Common myeloid progenitor, CD34-positive (primary cell): Measurements from ENCODE around the gene GOLGA6C.
A peak's percentile ranks its signal among the peaks of the same experiment; 100 is the strongest.
"Not testable (repeated sequence)": the region's sequence is repeated elsewhere in the genome, so short reads cannot be mapped to it uniquely, and the experiment has no call there.

Experiments
- CTCF ChIA-PET: fragments of 350-600 bp; sonication (Branson Sonifier 250); formaldehyde crosslinking; loops from one replicate; lab custom pipeline; 2021; ENCODE audit warnings: antibody characterized with exemption; lab: Charles Lee
- POLR2A ChIA-PET: fragments of 350-600 bp; sonication (Branson Sonifier 250); formaldehyde crosslinking; loops from one replicate; lab custom pipeline; 2021; ENCODE audit warnings: antibody characterized with exemption; lab: Charles Lee
- DNase-seq, 3 donors: peaks; one replicate each; pipeline versions ENCODE4 v3.0.0 to v3.0.0-alpha.2; 2013
- H3K27ac ChIP-seq, 2 experiments: 1 replicate in 1 of 2; 2 replicates in 1 of 2; pipeline ENCODE4 v1.7.0; 2013; ENCODE audit warnings: inconsistent platforms in 2 of 2, low read length in 2 of 2, mild to moderate bottlenecking in 2 of 2, low read depth in 1 of 2, moderate library complexity in 1 of 2; ENCODE audit not compliant: severe bottlenecking in 2 of 2, insufficient read depth in 1 of 2, poor library complexity in 1 of 2
- H3K27me3 ChIP-seq, 5 experiments: replicated peaks in 2 of 5; 1 replicate in 3 of 5; 2 replicates in 2 of 5; pipeline versions ENCODE4 v1.6.1 to v1.7.0; 2013; ENCODE audit warnings: low read length in 4 of 5, mild to moderate bottlenecking in 2 of 5, moderate library complexity in 2 of 5, inconsistent platforms in 1 of 5; ENCODE audit not compliant: insufficient read depth in 5 of 5, control insufficient read depth in 4 of 5
- H3K36me3 ChIP-seq, 4 experiments: 1 replicate in 2 of 4; 2 replicates in 2 of 4; pipeline versions ENCODE4 v1.6.1 to v1.7.0; 2013; ENCODE audit warnings: low read length in 3 of 4, control low read depth in 1 of 4, mild to moderate bottlenecking in 1 of 4; ENCODE audit not compliant: control insufficient read depth in 4 of 4, insufficient read depth in 4 of 4
- H3K4me1 ChIP-seq, 4 experiments: 1 replicate in 3 of 4; 2 replicates in 1 of 4; pipeline versions ENCODE4 v1.6.1 to v1.7.1; 2013; ENCODE audit warnings: low read length in 3 of 4, mild to moderate bottlenecking in 3 of 4, control low read depth in 1 of 4, inconsistent platforms in 1 of 4, moderate library complexity in 1 of 4; ENCODE audit not compliant: control insufficient read depth in 4 of 4, insufficient read depth in 4 of 4; ENCODE audit errors: control extremely low read depth in 1 of 4
- H3K4me3 ChIP-seq, 7 experiments: 1 replicate in 4 of 7; 2 replicates in 3 of 7; pipeline versions ENCODE4 v1.5.1 to v1.7.0; 2013; ENCODE audit warnings: mild to moderate bottlenecking in 7 of 7, low read length in 6 of 7, moderate library complexity in 6 of 7, inconsistent platforms in 2 of 7, low read depth in 2 of 7, control low read depth in 1 of 7; ENCODE audit not compliant: insufficient read depth in 4 of 7, control insufficient read depth in 1 of 7; ENCODE audit errors: extremely low read depth in 1 of 7
- H3K9me3 ChIP-seq, 5 experiments: 1 replicate in 4 of 5; 2 replicates in 1 of 5; pipeline versions ENCODE4 v1.6.1 to v1.7.1; 2013; ENCODE audit warnings: low read length in 4 of 5, mild to moderate bottlenecking in 2 of 5, inconsistent platforms in 1 of 5, low read depth in 1 of 5, moderate library complexity in 1 of 5; ENCODE audit not compliant: control insufficient read depth in 4 of 5, insufficient read depth in 2 of 5; ENCODE audit errors: control extremely low read depth in 1 of 5
- WGBS: methylation state at CpG from one replicate; pipeline ENCODE4 v1.1.5; 2013; ENCODE audit not compliant: insufficient coverage; 5-methylcytosine and 5-hydroxymethylcytosine counted together

The GOLGA6C gene

GRCh38 chr15:75213212-75213767 lies 44.8 kb upstream of the GOLGA6C start:
- no peak overlapping the region for H3K4me3 ChIP-seq
- no peak for DNase-seq
- no peaks in the 10 kb centered on the region for H3K9me3 ChIP-seq
- peak overlapping the region in 1 of 2 experiments; percentile 44 for H3K27ac ChIP-seq
- H3K36me3 ChIP-seq, result peaks cover 18 to 73% (median 57%) of the 10 kb centered on the region in 4 experiments
- POLR2A ChIA-PET, result interaction anchor here (0.6 kb wide), 2 partner anchors 189 to 228 kb away, joined by 3 to 6 read pairs; no protein-coding TSS in a partner anchor
- CTCF ChIA-PET, result interaction anchor here (2.8 to 10.8 kb wide), 2 partner anchors 174 to 184 kb away, joined by 10 to 191 read pairs; no protein-coding TSS in a partner anchor
- H3K27me3 ChIP-seq, result no peaks in the 10 kb centered on the region
- H3K4me1 ChIP-seq, result peaks cover 0 to 55% (median 48%) of the 10 kb centered on the region in 4 experiments
- WGBS, result 89% methylated on average over 5 of the region's 12 CpGs

GRCh38 chr15:75213768-75214221 lies 44.3 kb upstream of the GOLGA6C start:
- H3K4me3 ChIP-seq, result no peak overlapping the region
- 91% methylated on average over 5 of the region's 9 CpGs for WGBS
- H3K27ac ChIP-seq, result peak overlapping the region in 1 of 2 experiments; percentile 44
- CTCF ChIA-PET, result interaction anchor here (2.8 kb wide), 1 partner anchor 171 kb away, joined by 12 read pairs; no protein-coding TSS in a partner anchor
- peaks cover 18 to 68% (median 52%) of the 10 kb centered on the region in 4 experiments for H3K36me3 ChIP-seq
- POLR2A ChIA-PET, result interaction anchor here (0.7 kb wide), 1 partner anchor 155 kb away, joined by 3 read pairs; the partner anchor contains the start of gene MAN2C1
- H3K4me1 ChIP-seq, result peaks cover 0 to 50% (median 43%) of the 10 kb centered on the region in 4 experiments
- DNase-seq, result no peak
- no peaks in the 10 kb centered on the region for H3K27me3 ChIP-seq
- no peaks in the 10 kb centered on the region for H3K9me3 ChIP-seq

GRCh38 chr15:75214293-75215096 lies 43.6 kb upstream of the GOLGA6C start:
- Histone ChIP-seq H3K27ac (peak overlapping the region in 1 of 2 experiments; percentile 55), H3K9me3 (no peaks in the 10 kb centered on the region), H3K4me1 (peaks cover 0 to 43% (median 36%) of the 10 kb centered on the region in 4 experiments), H3K36me3 (peaks cover 16 to 61% (median 45%) of the 10 kb centered on the region in 4 experiments), H3K4me3 (no peak overlapping the region), H3K27me3 (no peaks in the 10 kb centered on the region)
- CTCF ChIA-PET, result interaction anchor here (0.9 to 2.8 kb wide), 4 partner anchors 8 to 185 kb away, joined by 3 to 12 read pairs (median 6); no protein-coding TSS in a partner anchor
- POLR2A ChIA-PET, result interaction anchor here (0.7 kb wide), 1 partner anchor 154 kb away, joined by 3 read pairs; the partner anchor contains the start of gene MAN2C1
- no peak for DNase-seq
- WGBS, result 71% methylated on average over 9 of the region's 13 CpGs

- Histone ChIP-seq H3K4me3 (no peak overlapping the region), H3K36me3 (peaks cover 16 to 52% (median 43%) of the 10 kb centered on the region in 4 experiments), H3K27me3 (no peaks in the 10 kb centered on the region), H3K4me1 (peaks cover 0 to 35% (median 27%) of the 10 kb centered on the region in 4 experiments), H3K27ac (peak overlapping the region in 1 of 2 experiments; percentile 55), H3K9me3 (no peaks in the 10 kb centered on the region)
- no peak for DNase-seq
- POLR2A ChIA-PET, result no interaction called here
- 93% methylated on average over 5 of the region's 5 CpGs for WGBS
- CTCF ChIA-PET, result interaction anchor here (0.9 to 2.8 kb wide), 6 partner anchors 9 to 185 kb away, joined by 3 to 12 read pairs (median 4); no protein-coding TSS in a partner anchor
Observed at GRCh38 chr15:75215107-75216004, 42.8 kb upstream of the GOLGA6C start.

DNA sequence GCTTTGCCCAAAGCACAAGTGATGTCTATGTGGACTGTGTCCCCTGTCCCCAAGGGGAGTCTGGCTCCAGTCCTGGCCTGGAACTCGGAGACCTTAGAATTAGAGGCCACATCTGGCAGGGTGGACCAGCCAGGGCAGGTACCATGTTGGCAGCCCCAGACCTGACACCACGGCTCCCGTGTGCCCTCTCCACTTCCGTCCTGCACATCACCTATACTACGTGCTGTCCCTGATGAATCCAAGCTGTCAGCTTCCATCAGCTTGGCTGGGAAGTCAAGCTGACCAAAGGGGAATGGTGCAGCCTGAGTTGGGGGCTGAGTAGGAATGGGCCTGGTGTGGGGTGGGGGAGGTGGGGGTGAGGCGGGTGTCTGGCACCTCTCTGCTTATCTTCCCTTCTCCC lies 41.1 kb upstream of the GOLGA6C start:
- Histone ChIP-seq H3K9me3 (no peaks in the 10 kb centered on the region), H3K27me3 (no peaks in the 10 kb centered on the region), H3K36me3 (peaks cover 13 to 36% (median 28%) of the 10 kb centered on the region in 4 experiments), H3K4me1 (peaks cover 0 to 18% (median 11%) of the 10 kb centered on the region in 4 experiments), H3K4me3 (no peak overlapping the region), H3K27ac (no peak overlapping the region)
- ChIA-PET POLR2A (no interaction called here), CTCF (interaction anchor here (0.7 to 1.0 kb wide), 2 partner anchors 19 to 174 kb away, joined by 3 read pairs; no protein-coding TSS in a partner anchor)
- no peak for DNase-seq
- 100% methylated on average over 2 of the region's 6 CpGs for whole genome bisulfite sequencing

GRCh38 chr15:75217574-75217973 lies 40.6 kb upstream of the GOLGA6C start:
- DNase-seq, CTCF ChIA-PET, H3K27ac ChIP-seq, H3K4me3 ChIP-seq, H3K27me3 ChIP-seq, POLR2A ChIA-PET, H3K9me3 ChIP-seq: not testable (repeated sequence)
- Histone ChIP-seq H3K4me1 (peaks cover 0 to 14% (median 7%) of the 10 kb centered on the region in 4 experiments), H3K36me3 (peaks cover 9 to 30% (median 23%) of the 10 kb centered on the region in 4 experiments)
- no CpG with 5 or more reads among the region's 3 CpGs for WGBS
